Panc1 (cell line): Measurements from ENCODE around the gene CHEK2. TPM values are rescaled to one million over a fixed set of nuclear protein-coding genes. Genes with fewer than 3 reads are reported as not detected.
"Not testable (repeated sequence)": the region's sequence is repeated elsewhere in the genome, so short reads cannot be mapped to it uniquely, and the experiment has no call there.

Experiments used
- ATAC-seq: fragments of 200-7000 bp; cut with Tn5 transposase; 2 replicates; pipeline ENCODE4 v1.9.1; 2020; ENCODE audit warnings: mild to moderate bottlenecking, moderate library complexity
- BruUV-seq: library from RNA; stranded (reverse); fragments of 400-500 nt; replicated peaks from 2 replicates; lab custom pipeline; 2021; lab: Mats Ljungman, UMichigan
- CTCF ChIA-PET: fragments of 300-600 bp; sonication (Branson Sonifier 250); formaldehyde crosslinking; loops from one replicate; lab custom pipeline; 2022; ENCODE audit warnings: antibody characterized with exemption; lab: Charles Lee
- POLR2A ChIA-PET: fragments of 300-600 bp; sonication (Branson Sonifier 250); formaldehyde crosslinking; loops from one replicate; lab custom pipeline; 2022; ENCODE audit warnings: antibody characterized with exemption; lab: Charles Lee
- DNase-seq: peaks from one replicate; pipeline ENCODE4 v3.0.0-alpha.2; 2010; ENCODE audit warnings: low read depth, low spot score
- H3K27ac ChIP-seq: 2 replicates; pipeline ENCODE4 v1.5.1; 2011; ENCODE audit warnings: mild to moderate bottlenecking, low read length, inconsistent platforms
- H3K27me3 ChIP-seq: fragments of 200-500 bp; sonication (Bioruptor generic); 2 replicates; pipeline ENCODE4 v1.6.0; 2014; ENCODE audit warnings: low read length, inconsistent platforms; ENCODE audit not compliant: control insufficient read depth, insufficient read depth
- H3K36me3 ChIP-seq: fragments of 200-500 bp; sonication (Bioruptor generic); 2 replicates; pipeline ENCODE4 v1.5.1; 2014; ENCODE audit warnings: inconsistent platforms, mild to moderate bottlenecking, low read length, moderate library complexity; ENCODE audit not compliant: control insufficient read depth, insufficient read depth
- H3K4me1 ChIP-seq: 2 replicates; pipeline ENCODE4 v1.5.1; 2011; ENCODE audit warnings: inconsistent platforms, mild to moderate bottlenecking, low read length, moderate library complexity; ENCODE audit not compliant: control insufficient read depth, insufficient read depth
- H3K4me3 ChIP-seq, 2 experiments: 2 replicates each; pipeline ENCODE4 v1.5.1; 2011 to 2012; ENCODE audit warnings: low read depth in 2 of 2, low read length in 2 of 2, mild to moderate bottlenecking in 2 of 2, inconsistent platforms in 1 of 2, moderate library complexity in 1 of 2
- H3K9me3 ChIP-seq: fragments of 200-500 bp; sonication (Bioruptor generic); 2 replicates; pipeline ENCODE4 v1.5.1; 2014; ENCODE audit warnings: low read depth, mild to moderate bottlenecking, inconsistent platforms, low read length, moderate library complexity; ENCODE audit not compliant: control insufficient read depth, insufficient read depth
- in situ Hi-C: cut with HindIII; loops from 2 replicates; pipeline ENCODE4 v1.10.0; 2016; ENCODE audit warnings: low sequenced_read_pairs, low pct_unique_long_range_greater_than_20kb
- intact Hi-C: fragments of 100-400 bp; cut with micrococcal nuclease; formaldehyde crosslinking; loops from one replicate; pipeline ENCODE4 v1.10.0; 2022; ENCODE audit not compliant: unreplicated experiment
- total RNA-seq: library from RNA; stranded (reverse); gene quantifications from one replicate; pipeline ENCODE4 v1.2.1, GENCODE V29; 2021; ENCODE audit not compliant: unreplicated experiment

CHEK2 gene
- total RNA-seq, 1 experiment from 2014 or later: 29.5 TPM

GRCh38 chr22:28689796-28690195, 51.8 kb downstream of the CHEK2 start:
- POLR2A ChIA-PET, H3K4me1 ChIP-seq, in situ Hi-C loops, intact Hi-C loops, ATAC-seq, CTCF ChIA-PET, H3K27ac ChIP-seq, H3K9me3 ChIP-seq, H3K27me3 ChIP-seq, H3K4me3 ChIP-seq, BruUV-seq, DNase-seq, H3K36me3 ChIP-seq: not testable (repeated sequence)

GRCh38 chr22:28682966-28683365, 58.7 kb downstream of the CHEK2 start:
- CTCF ChIA-PET, POLR2A ChIA-PET, intact Hi-C loops, H3K27me3 ChIP-seq, H3K9me3 ChIP-seq, H3K27ac ChIP-seq, in situ Hi-C loops, DNase-seq, ATAC-seq, BruUV-seq, H3K4me3 ChIP-seq, H3K4me1 ChIP-seq, H3K36me3 ChIP-seq: not testable (repeated sequence)

- ChIA-PET CTCF (interaction anchor here (0.7 kb wide), 1 partner anchor 106 kb away, joined by 3 read pairs; no protein-coding TSS in a partner anchor), POLR2A (interaction anchor here (0.6 kb wide), 1 partner anchor 27 kb away, joined by 3 read pairs; no protein-coding TSS in a partner anchor)
- ATAC-seq, H3K4me1 ChIP-seq, in situ Hi-C loops, H3K4me3 ChIP-seq, H3K9me3 ChIP-seq, BruUV-seq, intact Hi-C loops, H3K27ac ChIP-seq, H3K27me3 ChIP-seq, H3K36me3 ChIP-seq: not testable (repeated sequence)
- peak; percentile 61 for DNase-seq
These were observed 60.7 kb downstream of the CHEK2 start for GRCh38 chr22:28680813-28681490.

DNA sequence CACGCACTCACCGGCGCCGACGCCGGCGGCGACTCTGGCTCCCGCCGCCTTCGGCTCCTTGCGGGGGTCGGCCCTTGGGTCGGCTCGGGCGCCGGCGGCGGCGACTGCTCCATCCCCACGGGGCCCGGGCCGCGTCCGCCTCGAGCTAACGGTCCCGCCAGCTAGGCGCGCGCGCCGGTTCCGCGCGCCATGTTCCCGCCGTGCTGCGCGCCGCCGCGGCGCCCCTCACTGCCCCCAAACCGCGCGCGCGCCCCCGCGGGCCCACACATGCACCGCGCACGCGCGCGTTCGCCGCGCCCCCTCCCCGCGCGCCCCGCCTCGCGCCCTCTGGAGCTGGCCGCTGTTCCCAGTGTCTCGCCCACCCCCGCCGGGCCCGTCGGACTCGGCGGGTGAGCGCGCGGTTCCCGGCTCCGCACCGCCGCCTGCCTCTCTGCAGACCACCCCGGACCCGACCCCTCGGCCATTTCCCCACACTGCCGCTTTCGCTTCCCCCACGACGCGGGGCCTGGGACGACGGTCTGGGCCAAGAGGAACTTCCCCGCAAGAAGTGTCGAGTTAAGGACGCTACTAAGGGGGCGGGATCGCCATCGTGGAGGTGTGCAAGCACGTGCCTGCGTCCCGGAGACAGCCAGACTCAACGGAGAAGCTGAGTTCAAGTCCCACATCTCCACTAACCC, 61.9 kb downstream of the CHEK2 start, which contains the start of gene TTC28:
TSS of gene TTC28 (minus strand) at position 230 of the 677 bp plus-strand sequence. CDS start at position 113, 117 bp downstream.
- BruUV-seq, H3K4me1 ChIP-seq, H3K36me3 ChIP-seq, in situ Hi-C loops, POLR2A ChIA-PET, intact Hi-C loops, H3K9me3 ChIP-seq, DNase-seq, H3K27me3 ChIP-seq: not testable (repeated sequence)
- peak within 1 kb of the TSS; percentile 68 for H3K27ac ChIP-seq
- ATAC-seq: peak; percentile 68; the same call in 1 of the 2 replicates
- H3K4me3 ChIP-seq: peak within 1 kb of the TSS; percentile 70 to 81
- CTCF ChIA-PET: interaction anchor here (0.7 kb wide), 1 partner anchor 105 kb away, joined by 3 read pairs; no protein-coding TSS in a partner anchor

GRCh38 chr22:28678778-28679610, 62.6 kb downstream of the CHEK2 start:
- Histone ChIP-seq H3K27ac (peak overlapping the region; percentile 65; the same call in 1 of the 2 replicates), H3K4me3 (peak overlapping the region; percentile 70 to 81)
- H3K27me3 ChIP-seq, CTCF ChIA-PET, in situ Hi-C loops, H3K9me3 ChIP-seq, intact Hi-C loops, POLR2A ChIA-PET, H3K36me3 ChIP-seq, DNase-seq, H3K4me1 ChIP-seq: not testable (repeated sequence)
- BruUV-seq: TSS peak; percentile 59
- peak; percentile 65; the same call in 1 of the 2 replicates for ATAC-seq

DNA sequence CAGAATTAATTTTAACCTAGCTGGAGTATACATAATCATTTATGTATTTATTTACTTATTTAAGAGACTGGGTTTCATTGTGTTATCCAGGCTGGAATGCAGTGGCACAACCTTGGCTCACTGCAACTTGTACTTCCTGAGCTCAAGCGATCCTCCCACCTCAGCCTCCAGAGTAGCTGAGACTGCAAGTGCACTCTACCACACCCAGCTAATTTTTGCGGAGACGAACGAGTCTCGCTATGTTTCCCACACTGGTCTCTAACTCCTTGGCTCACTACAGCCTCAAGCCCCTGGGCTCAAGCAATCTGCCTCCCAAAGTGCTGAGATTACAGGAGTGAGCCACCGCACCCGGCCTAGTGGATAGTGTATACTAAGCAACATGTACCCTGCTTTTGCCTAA, 63.5 kb downstream of the CHEK2 start:
- intact Hi-C loops, H3K9me3 ChIP-seq, in situ Hi-C loops, H3K27me3 ChIP-seq, H3K4me1 ChIP-seq, CTCF ChIA-PET, DNase-seq, POLR2A ChIA-PET, H3K36me3 ChIP-seq, BruUV-seq, ATAC-seq, H3K27ac ChIP-seq: not testable (repeated sequence)
- peak overlapping the region; percentile 70 to 81; a peak in 2 of 4 replicates for H3K4me3 ChIP-seq
